Measurements from ENCODE around the gene SLC12A1.
A peak's percentile ranks its signal among the peaks of the same experiment; 100 is the strongest.

Gene SLC12A1

GRCh38 chr15:48337607-48338006 lies 131.5 kb downstream of the SLC12A1 start:
- TF ChIP-seq CTCF (conservative IDR thresholded peaks at IDR 0.05; ENCODE audit: low read depth) = no peak
- ChIA-PET POLR2A (ENCODE audit: low non-redundant PET) (no interaction called here), CTCF (no interaction called here)
- H3K27ac ChIP-seq = no peak overlapping the region
- DNase-seq (ENCODE audit: low spot score) = no peak

- no peak overlapping the region for H3K27ac ChIP-seq
- CTCF ChIA-PET = no interaction called here
- POLR2A ChIA-PET (ENCODE audit: low non-redundant PET) = no interaction called here
Measured at GRCh38 chr15:48340111-48340510, 134.0 kb downstream of the SLC12A1 start.

GRCh38 chr15:48343865-48344264 lies 137.8 kb downstream of the SLC12A1 start:
- no peak for DNase-seq (ENCODE audit: low spot score)

More at GRCh38 chr15:48340111-48340510, 134.0 kb downstream of the SLC12A1 start:
- TF ChIP-seq CTCF (conservative IDR thresholded peaks at IDR 0.05; ENCODE audit: low read depth) = no peak
- DNase-seq (ENCODE audit: low spot score) = no peak

GRCh38 chr15:48345516-48345915 lies 139.4 kb downstream of the SLC12A1 start:
- no peak for DNase-seq (ENCODE audit: low spot score)
- TF ChIP-seq CTCF (conservative IDR thresholded peaks at IDR 0.05; ENCODE audit: low read depth) = no peak
- POLR2A ChIA-PET (ENCODE audit: low non-redundant PET) = no interaction called here
- H3K27ac ChIP-seq = no peak overlapping the region
- CTCF ChIA-PET = interaction anchor here (0.5 kb wide), 1 partner anchor 17 kb away, joined by 5 read pairs; no protein-coding TSS in a partner anchor

More at GRCh38 chr15:48343865-48344264, 137.8 kb downstream of the SLC12A1 start:
- H3K27ac ChIP-seq = no peak overlapping the region
- ChIA-PET POLR2A (ENCODE audit: low non-redundant PET) (no interaction called here), CTCF (no interaction called here)
- no peak for TF ChIP-seq CTCF (conservative IDR thresholded peaks at IDR 0.05; ENCODE audit: low read depth)

- no peak overlapping the region for H3K27ac ChIP-seq
- peak; percentile 63 for DNase-seq (ENCODE audit: low spot score)
- ChIA-PET POLR2A (ENCODE audit: low non-redundant PET) (no interaction called here), CTCF (interaction anchor here (0.7 to 1.0 kb wide), 4 partner anchors 16 to 288 kb away, joined by 3 read pairs; no protein-coding TSS in a partner anchor)
- peak; percentile 94 for TF ChIP-seq CTCF (conservative IDR thresholded peaks at IDR 0.05; ENCODE audit: low read depth)
Measured at GRCh38 chr15:48352474-48353072, 146.5 kb downstream of the SLC12A1 start.
